HG03060 (cell line): ENCODE measurements around the gene MUC6.
"Not testable (repeated sequence)": the region's sequence is repeated elsewhere in the genome, so short reads cannot be mapped to it uniquely, and the experiment has no call there.

Source experiments
- ATAC-seq: cut with Tn5 transposase; IDR thresholded peaks from one replicate; pipeline ENCODE4 v1.9.1; 2021; ENCODE audit warnings: low read depth, moderate number of reproducible peaks; ENCODE audit not compliant: unreplicated experiment

MUC6 gene

DNA sequence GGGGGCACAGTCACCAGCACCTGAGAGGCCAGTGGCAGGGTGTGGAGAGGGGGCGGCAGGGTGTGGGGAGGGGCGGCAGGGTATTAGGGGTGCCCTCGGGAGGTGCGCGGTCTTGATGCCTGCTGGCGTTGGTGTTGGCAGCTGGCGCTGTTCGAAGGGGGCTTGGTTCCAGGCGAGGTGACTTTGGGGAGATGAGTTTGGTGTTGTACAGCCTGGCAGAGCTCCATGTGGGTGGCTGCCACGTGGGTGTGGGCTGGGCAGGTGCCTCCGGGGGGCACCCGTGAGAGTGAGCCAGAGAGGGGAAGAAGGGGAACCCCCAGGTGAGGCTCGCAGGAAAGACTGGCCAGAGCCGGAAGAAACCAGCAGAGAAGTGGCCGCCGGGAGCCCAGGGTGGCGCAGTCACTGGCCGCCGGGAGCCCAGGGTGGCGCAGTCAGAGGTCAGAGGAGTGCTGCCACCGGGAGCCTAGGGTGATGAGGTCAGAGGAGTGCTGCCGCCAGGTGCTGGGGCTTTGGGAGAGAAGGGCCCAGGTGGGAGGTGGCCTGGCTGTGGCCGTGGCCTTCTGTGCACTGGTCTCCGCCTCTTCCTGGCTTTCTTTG, 44.7 kb downstream of the MUC6 start:
- no peak for ATAC-seq

DNA sequence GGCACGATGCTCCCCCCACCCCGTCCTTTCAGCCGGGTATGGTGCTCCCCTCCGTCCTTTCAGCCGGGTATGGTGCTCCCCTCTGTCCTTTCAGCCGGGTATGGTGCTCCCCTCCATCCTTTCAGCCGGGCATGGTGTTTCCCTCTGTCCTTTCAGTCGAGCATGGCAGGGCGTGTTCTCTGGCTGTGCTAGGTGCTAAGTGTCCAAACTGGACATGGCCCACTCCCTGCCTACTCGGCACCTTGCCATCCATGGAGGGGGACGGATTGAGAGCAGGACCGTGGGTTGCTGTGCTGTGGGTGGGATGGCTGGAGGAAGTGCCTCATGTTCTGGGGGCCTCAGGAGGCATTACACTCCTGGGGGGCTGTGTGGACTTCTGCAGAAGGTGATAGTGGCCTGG, 45.5 kb downstream of the MUC6 start:
- no peak for ATAC-seq

DNA sequence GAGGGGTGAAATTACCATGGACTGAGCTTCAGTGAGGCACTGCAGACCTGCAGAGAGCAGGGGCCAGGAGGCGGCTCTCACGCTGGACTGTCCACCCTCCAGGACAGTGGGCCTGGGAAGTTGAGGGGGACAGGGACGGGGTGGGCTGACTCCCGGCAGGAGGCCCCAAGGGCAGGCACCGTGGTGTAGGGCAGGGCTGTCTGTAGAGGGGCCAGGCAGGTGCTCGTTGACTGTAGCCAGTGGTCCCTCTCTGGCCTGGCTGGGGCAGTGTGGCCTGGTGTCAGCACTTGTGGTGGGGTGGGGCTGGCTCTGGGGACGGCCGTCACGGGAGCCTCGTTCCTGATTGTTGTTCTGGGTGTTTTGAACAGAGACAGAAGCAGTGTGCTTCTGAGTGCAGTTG, 46.4 kb downstream of the MUC6 start:
- no peak for ATAC-seq

DNA sequence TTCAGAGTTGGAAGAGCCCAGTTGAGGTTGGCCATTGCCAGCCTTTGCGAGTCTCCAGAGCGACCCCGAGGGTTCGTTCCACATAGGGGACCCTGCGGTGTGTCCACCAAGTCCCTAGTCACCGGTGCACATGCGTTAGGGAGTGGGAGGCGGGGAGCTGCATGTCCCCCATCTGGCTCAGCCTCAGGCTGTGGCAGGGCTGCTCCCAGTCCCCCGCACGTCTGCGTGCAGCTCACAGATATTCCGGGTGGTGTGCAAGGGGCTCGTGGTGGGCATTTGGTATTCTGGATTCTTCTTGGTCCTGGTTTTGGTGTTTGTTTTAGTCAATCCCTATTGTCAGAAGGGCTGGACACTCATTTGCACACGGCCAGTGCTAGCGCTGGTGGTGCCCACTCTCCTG, 48.8 kb downstream of the MUC6 start:
- ATAC-seq, result no peak

DNA sequence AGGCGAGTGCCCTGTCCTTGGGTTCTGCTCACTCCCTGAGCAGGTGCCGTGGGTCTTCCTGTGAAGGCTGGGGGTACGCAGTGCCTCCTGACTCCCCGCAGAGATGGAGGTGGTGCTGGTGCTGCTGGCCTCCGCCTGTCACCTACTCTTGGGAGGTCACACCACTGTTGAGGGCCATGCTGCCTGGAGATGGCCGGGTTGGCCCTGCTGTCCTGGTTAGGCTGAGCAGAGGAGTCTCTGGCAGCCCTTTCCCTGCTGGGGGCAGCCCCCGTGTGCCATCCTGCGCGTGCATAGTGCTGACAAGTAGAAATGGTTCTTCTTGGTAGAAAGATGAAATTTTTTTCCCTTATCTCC, 49.6 kb downstream of the MUC6 start:
- ATAC-seq, result no peak

DNA sequence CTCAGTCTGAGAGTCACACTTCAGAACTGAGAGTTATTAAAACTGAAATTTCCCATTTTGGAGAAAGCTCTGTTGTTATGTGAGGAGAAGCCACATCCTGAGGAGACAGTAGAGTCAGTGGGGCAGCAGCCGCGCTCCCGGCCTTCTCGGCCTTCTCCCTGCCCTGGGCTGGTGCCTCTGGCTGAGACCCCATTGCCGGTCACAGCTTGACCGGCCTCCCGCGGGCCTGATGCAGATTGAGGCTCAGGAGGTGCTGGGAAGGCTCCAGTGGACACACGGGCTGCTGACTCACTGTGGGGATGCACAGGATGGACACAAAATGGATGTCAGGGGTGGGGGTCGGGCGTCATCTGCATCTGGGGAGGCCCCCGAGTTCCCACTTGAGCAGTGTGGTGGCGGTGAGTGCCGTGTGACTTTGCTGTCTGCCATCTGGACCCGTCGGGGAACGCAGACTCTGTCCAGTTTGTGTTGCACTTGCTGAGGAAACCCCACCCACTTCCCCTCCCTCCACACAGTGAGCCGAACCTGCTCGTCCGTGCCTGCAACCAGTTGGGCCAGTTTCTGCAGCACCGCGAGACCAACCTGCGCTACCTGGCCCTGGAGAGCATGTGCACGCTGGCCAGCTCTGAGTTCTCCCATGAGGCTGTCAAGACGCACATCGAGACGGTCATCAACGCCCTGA, 50.1 kb downstream of the MUC6 start:
- no peak for ATAC-seq

DNA sequence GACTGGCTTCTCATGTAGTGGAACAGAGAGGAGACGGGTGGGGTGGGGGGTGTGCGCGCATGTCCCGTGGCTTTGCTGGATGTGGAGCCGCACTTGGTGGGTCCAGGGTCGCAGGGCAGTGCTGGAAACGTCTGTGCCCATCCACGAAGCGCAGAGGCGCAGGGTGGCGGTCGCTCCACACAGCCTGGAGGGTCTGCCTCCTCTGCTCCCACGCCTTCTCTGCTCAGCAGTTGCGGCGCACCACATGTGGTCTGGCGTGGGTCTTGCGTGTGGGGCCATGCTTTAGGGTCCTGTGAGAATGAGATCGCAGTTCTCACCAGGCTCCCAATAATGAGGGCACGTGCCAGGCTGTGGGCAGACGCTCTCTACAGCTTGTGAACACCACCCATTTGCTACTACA, 50.7 kb downstream of the MUC6 start:
- ATAC-seq, result no peak

DNA sequence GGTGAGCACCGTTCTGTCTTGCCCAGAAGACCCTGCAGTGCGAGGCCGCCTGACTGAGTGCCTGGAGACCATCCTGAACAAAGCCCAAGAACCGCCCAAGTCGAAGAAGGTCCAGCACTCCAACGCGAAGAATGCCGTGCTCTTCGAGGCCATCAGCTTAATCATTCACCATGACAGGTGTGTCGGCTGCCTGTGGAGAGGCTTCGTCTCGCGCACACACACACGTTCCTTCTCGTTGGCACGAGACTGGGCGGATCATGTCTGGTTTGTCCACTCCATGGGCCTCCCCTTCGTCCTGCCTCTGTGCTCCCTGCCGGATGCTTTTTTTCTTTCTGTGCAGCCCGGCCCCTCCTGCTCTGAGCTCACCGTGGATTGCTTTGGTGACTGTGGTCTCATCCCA, 51.1 kb downstream of the MUC6 start:
- no peak for ATAC-seq

DNA sequence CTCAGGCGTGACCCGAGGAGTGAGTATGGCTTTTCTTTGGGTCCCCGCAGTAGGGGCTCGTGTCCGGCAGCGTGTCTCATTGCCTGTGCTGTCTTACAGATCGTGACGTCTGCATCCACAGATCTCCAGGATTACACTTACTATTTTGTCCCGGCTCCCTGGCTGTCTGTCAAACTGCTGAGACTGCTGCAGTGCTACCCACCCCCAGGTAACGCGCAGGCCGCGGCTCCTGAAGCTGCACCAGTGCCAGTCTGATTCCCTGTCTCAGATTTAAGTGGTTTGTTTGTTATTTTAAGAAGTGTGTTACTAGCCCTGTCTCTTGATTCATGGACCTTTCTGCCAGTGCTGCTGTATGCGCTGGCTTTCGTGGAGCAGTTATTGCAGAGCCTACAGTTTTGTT, 52.0 kb downstream of the MUC6 start:
- no peak for ATAC-seq

DNA sequence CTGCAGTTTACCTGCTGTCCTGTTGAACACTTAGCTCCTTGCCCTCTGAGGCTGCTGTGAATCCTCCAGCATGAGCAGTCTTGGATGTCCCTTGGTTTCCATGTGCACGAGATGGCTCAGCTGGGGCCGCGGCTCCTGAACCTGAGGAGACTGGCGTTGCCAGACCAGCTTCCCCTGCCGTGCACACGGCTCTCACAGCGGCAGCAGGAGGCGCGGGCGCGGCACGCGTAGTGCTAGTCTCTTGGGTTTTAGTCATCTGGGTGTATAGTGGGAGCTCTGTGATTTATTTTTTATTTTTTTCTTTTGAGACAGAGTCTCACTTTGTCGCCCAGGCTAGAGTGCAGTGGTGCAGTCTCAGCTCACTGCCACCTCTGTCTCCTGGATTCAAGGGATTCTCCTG, 54.8 kb downstream of the MUC6 start:
- no peak for ATAC-seq

DNA sequence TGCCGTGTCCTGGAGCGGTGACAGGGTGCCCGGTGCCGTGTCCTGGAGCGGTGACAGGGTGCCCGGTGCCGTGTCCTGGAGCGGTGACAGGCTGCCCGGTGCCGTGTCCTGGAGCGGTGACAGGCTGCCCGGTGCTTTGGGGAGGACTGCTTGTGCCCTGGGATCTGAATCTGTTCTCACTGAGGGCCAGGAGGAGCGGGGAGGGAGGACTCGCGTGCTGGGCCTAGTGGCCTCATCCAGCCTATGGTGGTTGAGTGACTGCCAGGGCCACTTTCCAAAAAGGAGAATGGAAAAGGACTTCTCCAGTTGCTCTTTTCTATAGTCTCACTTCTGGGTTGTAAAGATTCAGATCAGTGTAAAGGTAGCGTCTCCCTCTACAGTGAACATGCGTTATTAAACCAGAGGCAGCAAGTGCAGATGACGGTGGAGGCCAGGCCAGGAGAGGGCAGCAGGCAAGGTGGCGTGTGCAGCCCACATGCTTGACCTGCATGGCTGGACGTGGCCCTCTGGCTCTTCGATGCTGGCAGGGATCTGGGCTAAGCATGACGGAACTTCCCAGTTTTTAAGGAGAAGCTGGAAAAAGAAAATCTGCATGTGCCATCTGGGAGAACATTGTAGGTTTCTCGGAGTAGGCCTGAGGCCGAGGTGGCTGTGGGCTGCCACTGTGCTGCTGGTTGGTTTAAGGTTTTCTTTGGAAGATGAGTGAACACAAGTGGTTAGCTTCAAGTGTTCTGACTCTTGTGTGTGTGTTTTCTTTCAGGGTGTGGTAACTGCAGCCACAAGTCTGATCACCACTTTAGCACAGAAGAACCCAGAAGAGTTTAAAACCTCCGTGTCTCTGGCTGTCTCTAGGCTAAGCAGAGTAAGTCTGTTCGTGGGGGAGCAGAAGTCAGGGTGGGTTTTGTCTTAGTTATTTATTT, 55.8 kb downstream of the MUC6 start:
- no peak for ATAC-seq

DNA sequence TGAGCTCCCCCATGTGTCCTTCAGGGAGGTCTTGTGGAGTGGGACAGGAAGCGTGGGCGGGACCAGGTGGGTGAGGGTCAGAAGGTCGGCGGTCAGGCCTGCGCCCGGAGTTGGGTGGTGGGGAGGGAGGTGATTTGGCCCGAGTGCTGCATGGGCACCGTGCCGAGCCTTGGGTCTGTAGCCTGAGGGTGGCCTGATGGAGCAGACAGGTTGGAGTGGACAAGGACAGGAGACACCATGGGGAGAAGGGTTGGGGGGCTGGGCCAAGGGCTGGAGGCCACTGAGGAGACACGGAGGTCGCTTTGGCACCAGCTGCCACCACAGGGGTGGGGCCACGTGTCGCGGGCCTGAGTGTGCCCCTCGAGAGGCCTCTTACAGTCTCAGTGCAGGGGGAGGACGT, 57.7 kb downstream of the MUC6 start:
- ATAC-seq, result no peak

DNA sequence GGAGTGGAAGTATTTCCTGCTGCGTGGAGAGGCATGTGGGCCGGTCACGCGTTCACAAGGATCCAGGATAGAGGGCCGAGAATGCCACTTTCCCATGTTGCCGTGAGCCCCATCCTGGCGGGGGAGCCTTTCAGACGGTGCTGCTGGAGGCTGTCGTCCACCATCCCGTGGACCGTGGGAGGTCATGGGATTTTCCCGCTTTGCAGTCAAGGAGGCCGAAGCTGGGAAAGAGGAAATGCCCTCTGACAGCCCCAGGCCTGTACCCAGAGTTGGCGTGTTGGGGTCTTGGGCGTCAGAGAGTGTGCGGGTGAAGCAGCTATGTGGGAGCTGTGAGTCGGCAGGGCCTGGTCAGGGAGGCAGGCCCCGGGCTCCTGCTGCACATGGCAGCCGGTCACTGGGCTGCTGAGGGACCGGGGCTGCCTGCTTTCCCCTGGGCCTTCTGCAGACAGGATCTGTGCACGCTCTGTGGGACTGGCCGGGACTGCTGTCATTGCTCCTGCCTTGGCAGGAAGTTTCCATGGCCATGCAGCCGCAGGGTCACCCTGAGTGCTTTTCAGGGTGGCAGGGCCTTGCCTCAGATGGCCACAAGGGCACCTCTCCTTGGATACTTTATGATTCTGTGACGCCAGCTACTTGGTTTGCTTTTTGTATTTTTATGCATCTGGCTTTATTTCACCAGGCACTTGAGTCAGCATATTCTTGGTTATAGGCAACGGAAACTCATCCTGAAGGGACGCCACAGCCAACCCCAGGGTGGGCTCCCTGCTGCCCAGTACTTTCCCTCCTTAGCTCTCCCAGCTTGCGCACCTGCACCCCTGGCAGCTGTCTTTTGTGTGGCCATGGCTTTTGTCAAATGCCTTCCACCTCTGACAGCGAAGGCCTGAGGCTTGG, 58.4 kb downstream of the MUC6 start:
- ATAC-seq, result no peak

DNA sequence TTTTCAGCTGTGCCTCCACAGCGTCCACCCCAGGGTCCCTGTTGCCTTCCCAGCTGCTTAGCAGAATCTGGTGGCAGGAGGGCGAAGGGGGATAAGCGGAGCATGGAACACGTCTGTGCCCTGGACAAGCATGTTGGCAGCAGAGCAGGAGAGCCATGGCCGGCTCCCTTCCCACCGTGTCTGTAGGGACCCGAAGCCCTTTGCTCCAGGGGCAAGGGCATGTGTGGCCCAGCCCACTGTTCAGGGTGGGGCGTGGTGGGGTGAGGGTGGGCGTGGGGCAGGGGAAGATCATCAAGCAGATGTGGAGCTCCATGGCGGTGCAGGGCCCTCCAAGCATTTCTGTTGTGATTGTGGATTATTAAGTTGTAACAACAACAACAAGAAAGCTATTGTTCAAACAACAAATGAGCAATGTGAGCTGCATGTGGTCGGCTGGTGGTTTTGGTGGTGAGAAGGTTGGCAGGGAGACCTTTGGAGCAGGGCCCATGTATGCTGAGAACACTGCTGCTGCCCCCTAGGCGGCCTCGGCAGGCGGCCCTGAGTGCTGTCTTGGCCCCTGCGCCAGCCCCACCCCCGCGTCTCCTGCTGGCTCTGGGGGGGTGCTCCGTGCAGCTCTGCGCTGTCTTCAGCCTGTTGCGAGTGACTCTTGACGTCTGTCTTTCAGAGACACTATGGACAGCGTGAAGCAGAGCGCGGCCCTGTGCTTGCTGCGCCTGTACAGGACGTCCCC, 59.9 kb downstream of the MUC6 start:
- no peak for ATAC-seq

DNA sequence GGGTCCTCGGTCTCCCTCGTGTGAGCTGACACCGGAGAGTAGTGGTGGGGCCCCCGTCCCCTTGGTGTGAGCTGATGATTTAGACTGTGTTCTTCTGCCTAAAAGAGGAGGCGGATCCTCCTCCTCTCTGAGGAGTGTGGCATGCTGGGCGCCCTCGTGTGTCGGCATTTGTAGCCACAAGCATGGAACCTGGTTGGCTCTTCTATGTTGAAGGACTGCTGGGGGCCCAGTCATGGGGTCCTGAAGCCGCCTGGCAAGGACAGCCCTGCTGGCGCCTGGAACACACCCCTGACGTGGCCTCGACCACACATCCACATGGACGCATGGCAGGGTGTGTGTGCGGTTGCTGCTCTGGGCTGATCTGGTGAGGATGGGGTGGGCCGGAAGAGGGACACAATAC, 60.7 kb downstream of the MUC6 start:
- no peak for ATAC-seq

DNA sequence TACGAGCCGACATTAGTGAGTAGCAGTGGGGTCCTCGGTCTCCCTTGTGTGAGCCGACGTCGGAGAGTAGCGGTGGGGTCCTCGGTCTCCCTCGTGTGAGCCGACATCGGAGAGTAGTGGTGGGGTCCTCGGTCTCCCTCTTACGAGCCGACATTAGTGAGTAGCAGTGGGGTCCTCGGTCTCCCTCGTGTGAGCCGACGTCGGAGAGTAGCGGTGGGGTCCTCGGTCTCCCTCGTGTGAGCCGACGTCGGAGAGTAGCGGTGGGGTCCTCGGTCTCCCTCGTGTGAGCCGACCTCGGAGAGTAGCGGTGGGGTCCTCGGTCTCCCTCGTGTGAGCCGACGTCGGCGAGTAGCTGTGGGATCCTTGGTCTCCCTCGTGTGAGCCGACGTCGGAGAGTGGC, 61.1 kb downstream of the MUC6 start:
- ATAC-seq, result not testable (repeated sequence)

DNA sequence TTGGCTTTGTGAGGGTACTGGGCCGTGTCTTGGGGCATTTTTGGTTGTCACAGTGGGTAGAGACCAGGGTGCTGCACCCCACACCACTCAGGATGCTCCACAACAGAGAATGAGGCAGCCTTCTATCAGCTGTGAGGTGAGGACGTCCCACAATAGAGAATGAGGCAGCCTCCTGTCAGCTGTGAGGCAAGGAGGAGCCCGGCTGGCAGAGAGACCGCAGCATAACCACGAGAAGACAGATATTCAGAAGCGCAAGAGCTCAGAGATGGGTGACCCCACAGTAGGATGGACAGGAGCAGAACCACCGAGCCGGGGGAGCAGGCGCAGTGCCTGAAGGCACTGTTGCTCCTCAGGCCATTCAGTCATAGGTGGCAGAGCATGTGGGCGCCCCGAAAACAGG, 63.3 kb downstream of the MUC6 start:
- ATAC-seq, result no peak

DNA sequence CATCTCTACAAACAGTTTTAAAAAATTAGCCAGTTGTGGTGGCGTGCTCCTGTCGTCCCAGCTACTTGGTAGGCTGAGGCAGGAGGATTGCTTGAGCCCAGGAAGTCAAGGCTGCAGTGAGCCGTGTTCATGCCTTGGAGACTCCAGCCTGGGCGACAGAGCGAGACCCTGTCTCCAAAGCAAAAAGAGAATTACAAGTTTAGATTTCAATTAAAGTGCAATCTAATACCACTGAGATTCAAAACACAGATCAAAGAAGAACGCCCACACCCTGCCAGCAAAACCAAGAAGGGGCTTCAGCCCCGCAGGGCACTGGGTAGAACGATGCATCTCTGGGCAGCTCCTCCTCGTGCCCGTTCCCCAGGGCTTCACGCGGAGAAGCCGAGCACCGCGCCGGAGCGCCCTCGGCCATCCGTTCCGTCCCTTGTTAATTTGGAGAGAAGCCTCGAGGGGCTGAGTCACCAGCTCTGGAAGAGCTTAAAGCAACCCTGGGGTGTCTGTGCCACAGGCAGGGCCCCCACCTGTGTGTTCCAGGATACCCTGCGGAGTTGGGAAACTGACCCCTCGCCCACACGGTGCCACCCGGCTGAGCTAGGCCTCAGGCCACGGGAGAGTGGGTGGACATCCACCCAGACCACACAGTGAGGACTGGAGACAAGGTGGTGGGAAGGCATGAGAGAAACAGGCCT, 63.9 kb downstream of the MUC6 start:
- ATAC-seq, result no peak

DNA sequence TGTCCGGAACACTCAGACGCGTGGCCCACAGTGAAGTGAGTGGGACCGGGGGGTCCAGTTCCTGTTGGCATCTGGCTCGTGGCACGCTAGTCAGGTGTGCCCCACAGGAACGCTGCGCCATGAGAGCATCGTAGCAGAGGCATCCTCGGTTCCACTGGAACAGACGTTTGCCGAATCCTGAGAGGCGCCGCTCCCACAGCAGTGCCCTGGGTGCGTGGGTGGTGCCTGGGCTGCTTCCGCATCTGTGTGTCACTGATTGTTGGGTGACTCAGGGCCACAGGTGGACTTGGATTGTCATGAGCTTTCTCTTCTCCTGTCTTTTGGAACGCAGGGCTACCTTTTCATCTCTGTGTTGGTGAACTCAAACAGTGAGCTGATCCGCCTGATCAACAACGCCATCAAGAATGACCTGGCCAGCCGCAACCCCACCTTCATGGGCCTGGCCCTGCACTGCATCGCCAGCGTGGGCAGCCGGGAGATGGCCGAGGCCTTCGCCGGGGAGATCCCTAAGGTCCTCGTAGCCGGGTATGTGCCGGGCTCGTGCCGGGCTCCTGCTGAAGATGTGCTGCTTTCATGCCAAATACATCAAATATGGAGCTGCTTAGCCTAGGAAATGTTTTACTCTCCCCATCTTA, 64.7 kb downstream of the MUC6 start:
- no peak for ATAC-seq
